ENCODE measurements around the gene GSTM3. TPM values are rescaled to one million over a fixed set of nuclear protein-coding genes. Genes with fewer than 3 reads are reported as not detected.

GSTM3 gene
- total RNA-seq, 4 donors from 2014 or later = 16.3 to 72.6 (median 32.4) TPM

DNA sequence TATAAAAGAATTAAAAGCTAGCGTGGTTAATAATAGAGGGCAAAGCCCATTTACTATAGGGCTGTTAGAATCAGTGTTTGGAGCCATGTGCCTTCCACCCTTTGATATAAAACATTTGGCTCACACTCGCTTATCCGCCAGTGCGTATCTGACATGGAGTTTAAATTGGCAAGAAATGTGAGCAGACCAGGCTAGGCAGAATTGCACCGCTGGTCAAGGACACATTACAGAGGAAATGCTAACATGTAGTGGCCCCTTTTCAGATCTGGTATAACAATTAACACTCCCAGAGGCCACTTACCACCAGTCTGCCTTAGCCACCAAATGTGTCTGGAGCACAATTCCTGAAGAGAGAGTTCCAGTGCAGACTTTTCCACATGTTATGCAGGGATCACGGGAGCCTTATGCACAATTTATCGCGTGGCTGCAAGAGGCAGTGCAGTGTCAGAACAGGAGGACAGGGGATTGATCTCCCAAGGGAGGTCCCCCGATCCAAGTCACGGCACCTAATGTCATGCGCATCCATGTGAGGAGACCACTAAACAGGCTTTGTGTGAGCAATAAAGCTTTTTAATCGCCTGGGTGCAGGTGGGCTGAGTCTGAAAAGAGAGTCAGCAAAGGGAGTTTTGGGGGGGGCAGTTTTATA is 14.0 kb downstream of the GSTM3 start:
- H3K27me3 ChIP-seq = no peaks in the 10 kb centered on the region
- TF ChIP-seq, protein P1, sequence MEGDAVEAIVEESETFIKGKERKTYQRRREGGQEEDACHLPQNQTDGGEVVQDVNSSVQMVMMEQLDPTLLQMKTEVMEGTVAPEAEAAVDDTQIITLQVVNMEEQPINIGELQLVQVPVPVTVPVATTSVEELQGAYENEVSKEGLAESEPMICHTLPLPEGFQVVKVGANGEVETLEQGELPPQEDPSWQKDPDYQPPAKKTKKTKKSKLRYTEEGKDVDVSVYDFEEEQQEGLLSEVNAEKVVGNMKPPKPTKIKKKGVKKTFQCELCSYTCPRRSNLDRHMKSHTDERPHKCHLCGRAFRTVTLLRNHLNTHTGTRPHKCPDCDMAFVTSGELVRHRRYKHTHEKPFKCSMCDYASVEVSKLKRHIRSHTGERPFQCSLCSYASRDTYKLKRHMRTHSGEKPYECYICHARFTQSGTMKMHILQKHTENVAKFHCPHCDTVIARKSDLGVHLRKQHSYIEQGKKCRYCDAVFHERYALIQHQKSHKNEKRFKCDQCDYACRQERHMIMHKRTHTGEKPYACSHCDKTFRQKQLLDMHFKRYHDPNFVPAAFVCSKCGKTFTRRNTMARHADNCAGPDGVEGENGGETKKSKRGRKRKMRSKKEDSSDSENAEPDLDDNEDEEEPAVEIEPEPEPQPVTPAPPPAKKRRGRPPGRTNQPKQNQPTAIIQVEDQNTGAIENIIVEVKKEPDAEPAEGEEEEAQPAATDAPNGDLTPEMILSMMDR (IDR thresholded peaks at IDR 0.05) = no peak
- no peak for TF ChIP-seq POLR2A (IDR thresholded peaks at IDR 0.05)
- DNase-seq = no peak
- H3K9me3 ChIP-seq = no peaks in the 10 kb centered on the region
- H3K4me1 ChIP-seq = no peaks in the 10 kb centered on the region
- H3K27ac ChIP-seq = no peak overlapping the region
- H3K36me3 ChIP-seq = no peaks in the 10 kb centered on the region
- no peak overlapping the region for H3K4me3 ChIP-seq

DNA sequence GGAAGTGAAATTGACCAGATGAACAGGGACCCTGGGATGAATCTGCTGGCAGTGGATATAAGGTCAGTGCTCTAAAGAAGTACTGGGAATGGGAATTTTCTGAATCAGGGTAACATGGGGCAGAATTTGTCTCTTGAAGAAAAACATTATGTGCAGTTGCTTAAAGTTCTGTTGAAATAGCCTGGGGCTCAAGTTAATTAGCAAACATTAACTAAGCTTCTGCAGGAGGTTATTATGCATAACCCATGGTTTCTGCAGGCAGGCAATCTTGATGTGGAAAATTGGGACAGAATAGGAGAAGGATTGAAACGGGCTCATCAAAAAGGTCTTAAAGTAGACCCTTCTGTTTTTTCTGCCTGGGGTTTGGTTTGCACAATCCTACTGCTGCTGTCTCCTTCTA is 14.8 kb downstream of the GSTM3 start:
- no peak for DNase-seq
- Histone ChIP-seq H3K27me3 (no peaks in the 10 kb centered on the region), H3K36me3 (no peaks in the 10 kb centered on the region), H3K9me3 (no peaks in the 10 kb centered on the region), H3K27ac (no peak overlapping the region), H3K4me1 (no peaks in the 10 kb centered on the region), H3K4me3 (no peak overlapping the region)
- no peak for TF ChIP-seq POLR2A (IDR thresholded peaks at IDR 0.05)
- TF ChIP-seq, protein P1 (IDR thresholded peaks at IDR 0.05) = no peak

DNA sequence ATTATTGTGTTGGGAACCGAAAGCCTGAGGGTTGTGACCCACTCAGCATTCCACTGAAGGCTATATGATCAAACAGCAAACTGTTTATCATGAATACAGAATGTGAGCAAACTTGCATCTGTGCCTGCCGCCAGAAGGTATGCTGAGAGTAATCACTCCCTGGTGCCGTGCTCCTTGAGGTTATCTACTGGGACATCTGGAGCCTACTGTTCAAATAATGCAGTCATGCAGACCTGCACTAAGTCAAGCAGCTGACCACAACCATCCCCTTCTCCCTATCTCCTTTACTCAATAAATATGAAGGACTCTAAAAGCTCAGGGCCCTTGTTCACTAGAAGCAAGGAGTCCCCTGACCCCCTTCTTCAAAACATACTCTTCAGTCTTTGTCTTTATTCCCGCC is 15.3 kb downstream of the GSTM3 start:
- TF ChIP-seq, protein P1 (IDR thresholded peaks at IDR 0.05) = no peak
- TF ChIP-seq POLR2A (IDR thresholded peaks at IDR 0.05) = no peak
- no peak overlapping the region for H3K4me3 ChIP-seq
- H3K9me3 ChIP-seq = no peaks in the 10 kb centered on the region
- no peaks in the 10 kb centered on the region for H3K27me3 ChIP-seq
- no peak overlapping the region for H3K27ac ChIP-seq
- H3K36me3 ChIP-seq = no peaks in the 10 kb centered on the region
- DNase-seq = no peak
- no peaks in the 10 kb centered on the region for H3K4me1 ChIP-seq

DNA sequence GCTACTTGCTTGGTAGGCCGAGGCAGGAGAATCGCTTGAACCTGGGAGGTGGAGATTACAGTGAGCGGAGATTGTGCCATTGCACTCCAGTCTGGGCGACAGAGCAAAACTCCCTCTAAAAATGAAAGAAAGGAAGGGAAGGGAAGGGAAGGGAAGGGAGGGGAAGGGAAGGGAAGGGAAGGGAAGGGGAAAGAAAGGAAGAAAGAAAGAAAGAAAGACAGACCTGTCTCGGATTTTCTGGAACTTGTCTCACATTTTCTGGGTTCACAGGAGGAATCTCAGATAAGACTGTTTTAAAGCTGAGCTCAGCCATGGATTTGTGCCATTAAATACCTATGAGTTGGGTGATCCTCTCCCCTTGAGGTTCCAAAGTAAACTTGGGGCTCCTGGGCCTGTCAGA is 15.9 kb downstream of the GSTM3 start:
- Histone ChIP-seq H3K27ac (no peak overlapping the region), H3K4me3 (no peak overlapping the region), H3K36me3 (no peaks in the 10 kb centered on the region), H3K9me3 (no peaks in the 10 kb centered on the region), H3K4me1 (no peaks in the 10 kb centered on the region), H3K27me3 (no peaks in the 10 kb centered on the region)
- TF ChIP-seq, protein P1 (IDR thresholded peaks at IDR 0.05) = no peak
- no peak for TF ChIP-seq POLR2A (IDR thresholded peaks at IDR 0.05)
- DNase-seq = no peak

DNA sequence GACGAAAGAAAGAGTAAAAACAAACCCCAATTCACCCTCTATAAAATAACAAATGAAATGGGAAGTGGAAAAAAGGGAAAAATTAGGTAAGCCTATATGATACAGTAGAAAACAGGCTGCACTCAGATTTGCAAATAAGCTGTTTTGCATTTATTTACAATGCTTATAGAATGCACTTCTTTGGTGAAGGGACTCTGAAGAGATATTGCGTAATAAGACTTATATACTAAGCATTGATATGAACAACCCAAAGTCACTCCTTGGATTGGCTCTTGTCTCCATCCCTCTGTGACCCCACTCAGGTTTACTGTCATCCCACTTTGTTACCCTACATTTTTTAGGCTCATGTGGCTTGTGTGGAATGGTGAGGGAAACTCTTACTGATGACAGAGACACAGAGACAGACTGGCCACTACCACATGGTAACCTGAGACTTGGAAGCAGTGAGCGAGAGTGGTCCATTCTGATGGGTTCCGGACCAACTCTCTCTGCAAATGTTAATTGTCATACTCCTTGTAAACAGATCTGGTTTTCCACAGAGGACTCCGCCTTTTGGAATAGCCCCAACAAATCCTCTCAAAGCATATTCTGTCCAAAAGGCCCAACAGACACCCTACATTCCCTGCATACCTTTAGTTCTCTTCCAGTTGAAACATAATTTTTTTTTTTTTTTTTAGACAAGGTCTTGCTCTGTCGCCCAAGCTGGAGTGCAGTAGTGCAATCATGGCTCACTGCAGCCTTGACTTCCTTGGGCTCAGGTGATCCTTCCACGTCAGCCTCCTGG is 17.7 kb downstream of the GSTM3 start:
- Histone ChIP-seq H3K27me3 (no peaks in the 10 kb centered on the region), H3K36me3 (no peaks in the 10 kb centered on the region), H3K9me3 (no peaks in the 10 kb centered on the region), H3K4me3 (no peak overlapping the region), H3K4me1 (no peaks in the 10 kb centered on the region), H3K27ac (no peak overlapping the region)
- TF ChIP-seq, protein P1 (IDR thresholded peaks at IDR 0.05) = no peak
- no peak for TF ChIP-seq POLR2A (IDR thresholded peaks at IDR 0.05)
- DNase-seq = no peak
